NCI-H82 (cell line): ENCODE data around the gene PRKCA.
A peak's percentile ranks its signal among the peaks of the same experiment; 100 is the strongest.

Source experiments
- DNase-seq: peaks from one replicate; lab custom pipeline; 2025; lab: John Stamatoyannopoulos, UW

The PRKCA gene

GRCh38 chr17:66776999-66777688 lies 474.7 kb downstream of the PRKCA start:
- no peak for DNase-seq

DNA sequence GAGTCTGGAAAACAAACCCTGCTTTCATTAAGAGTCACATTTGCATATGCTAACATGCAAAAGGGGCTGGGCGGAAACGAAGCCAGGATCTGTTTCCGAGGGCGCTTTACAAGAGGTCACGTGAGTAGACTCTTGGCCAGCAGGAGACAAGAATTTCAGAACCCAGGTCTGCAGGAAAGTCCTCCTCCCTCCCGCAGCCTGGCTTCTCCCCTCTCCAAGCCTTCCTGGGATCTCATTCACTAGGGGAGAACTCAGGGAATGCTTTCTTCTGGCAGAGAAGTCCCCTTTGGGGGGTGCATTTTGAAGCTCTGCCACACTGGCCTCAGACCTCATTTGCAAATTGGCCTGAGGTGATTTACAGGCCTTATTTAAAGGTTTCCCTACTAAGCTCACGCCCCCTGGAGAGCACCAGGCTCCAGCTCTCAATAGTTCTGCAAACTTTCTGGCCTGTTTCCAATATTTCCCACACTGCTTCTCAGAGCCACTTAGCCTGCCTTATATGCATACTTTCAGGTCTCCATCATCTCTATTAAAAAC lies 475.3 kb downstream of the PRKCA start:
- no peak for DNase-seq

- DNase-seq: no peak
Observed at GRCh38 chr17:66778531-66779236, 476.3 kb downstream of the PRKCA start.

- no peak for DNase-seq
Observed at GRCh38 chr17:66779237-66779606, 476.8 kb downstream of the PRKCA start.

- no peak for DNase-seq
Observed at GRCh38 chr17:66781135-66781534, 478.7 kb downstream of the PRKCA start.

DNA sequence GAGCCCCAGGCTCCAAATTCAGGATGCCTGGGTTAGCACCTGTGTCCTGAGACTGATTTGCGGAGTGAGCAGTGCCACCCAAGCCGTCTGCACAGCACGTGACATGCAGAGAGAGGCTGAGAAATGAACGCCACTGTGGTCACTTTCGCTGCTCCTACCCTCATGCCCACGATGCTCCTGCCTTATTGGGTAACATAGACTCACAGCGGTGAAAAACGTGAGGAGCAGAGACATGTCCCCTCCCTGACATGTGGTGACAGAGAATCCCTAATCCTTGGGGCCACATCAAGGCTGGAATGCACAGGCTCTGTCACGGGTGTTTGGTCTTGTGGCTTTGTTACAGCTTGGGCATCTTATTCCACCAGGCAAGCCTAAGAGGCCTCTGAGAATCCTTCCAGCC lies 480.4 kb downstream of the PRKCA start:
- peak; percentile 30 for DNase-seq

DNA sequence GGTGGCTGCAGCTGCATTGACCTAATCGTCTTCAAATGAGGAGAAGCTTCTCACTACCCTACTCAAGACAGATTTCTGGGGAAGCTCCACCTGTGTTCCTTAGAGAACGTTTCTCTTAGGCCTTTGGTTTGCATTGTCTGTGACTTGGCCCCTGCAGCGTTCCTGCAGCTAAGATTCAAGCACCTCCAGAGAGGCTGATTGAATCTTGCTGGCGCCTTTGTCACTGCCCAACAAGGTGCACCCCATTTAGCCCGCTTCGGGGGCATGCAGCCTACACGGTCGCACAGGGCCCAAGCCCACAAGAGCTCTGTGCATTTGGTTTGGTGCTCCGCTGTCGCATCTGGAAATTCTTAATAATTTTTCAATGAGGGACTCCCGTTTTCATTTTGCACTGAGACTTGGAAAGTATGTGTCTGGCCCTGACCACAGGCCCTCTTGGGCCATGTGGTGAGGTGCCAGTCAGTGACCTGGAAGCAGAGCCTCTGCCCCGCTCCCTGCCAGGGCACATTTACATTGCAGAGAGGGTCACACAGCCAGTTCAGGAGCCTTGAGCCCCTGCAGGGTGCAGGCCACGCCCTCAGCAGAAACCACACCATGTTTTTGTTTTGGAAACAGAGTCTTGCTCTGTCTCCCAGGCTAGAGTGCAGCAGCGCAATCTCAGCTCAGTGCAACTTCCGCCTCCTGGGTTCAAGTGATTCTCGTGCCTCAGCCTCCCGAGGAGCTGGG lies 481.4 kb downstream of the PRKCA start:
- no peak for DNase-seq

DNA sequence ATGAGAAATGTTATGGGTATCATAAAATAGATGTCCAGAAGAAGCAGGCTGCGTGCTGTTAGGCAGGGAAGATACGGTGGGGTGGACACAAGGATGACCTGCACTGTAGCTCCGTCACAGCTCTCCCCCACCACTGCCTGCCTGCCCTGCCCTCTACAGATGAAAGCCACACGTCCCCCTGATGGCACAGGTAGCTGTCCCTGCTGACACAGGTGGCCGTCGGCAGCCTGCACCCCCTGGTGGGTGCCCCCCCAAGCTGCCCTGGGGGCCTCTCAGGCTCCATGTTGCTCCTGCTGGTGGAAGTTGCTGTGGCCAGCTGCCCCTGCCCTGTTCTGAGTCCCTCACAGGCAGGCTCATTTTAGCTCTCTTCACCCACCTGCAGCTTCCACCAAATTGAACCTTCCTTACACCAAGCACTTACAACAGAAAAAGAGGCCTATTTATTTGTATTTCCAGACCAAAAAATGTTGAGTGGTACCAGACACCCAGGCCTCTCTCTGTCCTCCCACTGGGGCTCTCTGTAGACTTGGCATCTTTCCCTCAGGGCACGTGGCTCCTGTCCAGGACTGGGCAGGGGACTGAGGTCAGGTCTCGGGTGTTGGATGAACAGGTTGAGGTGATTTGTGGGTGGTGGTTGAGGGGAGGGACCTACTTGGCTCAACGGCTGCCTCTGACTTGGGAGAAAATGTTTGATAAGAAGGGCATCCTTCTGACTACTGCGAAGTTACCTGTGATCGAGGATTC lies 482.4 kb downstream of the PRKCA start:
- no peak for DNase-seq

DNA sequence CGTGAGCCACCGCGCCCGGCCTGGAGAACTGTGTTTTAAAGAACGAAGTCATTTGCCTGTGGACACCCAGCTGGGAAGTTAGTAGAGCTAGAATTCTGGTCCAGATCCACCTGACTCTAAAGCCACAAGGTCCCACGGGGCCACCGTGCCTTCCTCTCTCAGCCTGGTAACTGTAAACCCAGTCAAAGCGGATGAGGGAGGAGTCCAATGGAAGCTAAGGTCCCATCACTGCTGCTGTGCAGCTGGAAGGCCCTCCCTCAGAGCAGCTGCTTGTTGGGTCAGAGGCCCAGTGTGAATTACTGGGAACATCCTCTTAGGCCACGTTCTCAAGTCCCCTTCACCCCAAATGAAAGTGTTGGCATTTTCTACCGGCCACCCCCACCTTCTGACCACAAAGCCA lies 483.7 kb downstream of the PRKCA start:
- peak; percentile 75 for DNase-seq

DNA sequence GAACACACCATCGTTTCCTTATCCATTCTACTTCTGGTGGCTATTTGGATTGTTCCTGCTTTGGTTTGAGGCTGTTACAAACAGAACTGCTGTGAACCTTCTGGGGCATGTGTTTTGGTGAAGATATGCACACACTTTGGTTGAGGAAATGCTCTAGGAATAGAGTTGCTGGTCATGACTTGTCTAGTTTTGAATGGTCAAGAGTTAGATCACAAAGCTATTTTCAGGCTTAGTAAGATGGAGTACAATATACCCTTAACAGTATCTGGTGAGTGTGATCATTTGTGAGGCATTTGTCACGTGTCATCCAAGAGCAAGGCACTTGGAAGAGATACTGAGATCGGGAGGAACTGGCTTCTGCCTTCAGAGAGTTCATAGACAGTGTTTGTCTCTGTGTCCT lies 485.5 kb downstream of the PRKCA start:
- DNase-seq: no peak

GRCh38 chr17:66789093-66789492 lies 486.7 kb downstream of the PRKCA start:
- no peak for DNase-seq

GRCh38 chr17:66789961-66790437 lies 487.6 kb downstream of the PRKCA start:
- no peak for DNase-seq

- no peak for DNase-seq
Observed at GRCh38 chr17:66790501-66791061, 488.2 kb downstream of the PRKCA start.

DNA sequence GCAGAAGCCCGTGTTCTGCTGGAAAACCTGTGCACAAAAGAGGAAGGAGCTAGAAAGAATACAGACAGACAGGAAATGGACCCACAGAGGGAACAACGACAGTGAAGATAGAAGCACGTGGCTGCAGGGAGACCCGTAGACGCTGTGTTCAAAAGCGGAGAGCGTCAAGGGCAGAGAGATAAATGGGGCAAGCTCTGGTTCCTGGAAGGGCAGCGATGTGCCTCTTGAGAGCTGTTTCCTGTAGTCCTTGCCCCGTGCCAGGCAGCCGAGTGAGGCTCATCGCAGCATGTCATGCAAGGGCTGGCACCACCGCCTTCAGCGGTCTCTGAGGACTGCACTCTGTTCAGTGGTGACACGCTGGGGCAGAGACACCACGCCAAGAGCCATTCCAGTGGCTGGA lies 488.9 kb downstream of the PRKCA start:
- DNase-seq: no peak

GRCh38 chr17:66793814-66794213 lies 491.4 kb downstream of the PRKCA start:
- no peak for DNase-seq

- no peak for DNase-seq
Observed at GRCh38 chr17:66795486-66795885, 493.1 kb downstream of the PRKCA start.

GRCh38 chr17:66799849-66800537 lies 497.6 kb downstream of the PRKCA start:
- DNase-seq: no peak

- no peak for DNase-seq
Observed at GRCh38 chr17:66803474-66803951, 501.1 kb downstream of the PRKCA start.

- DNase-seq: peak; percentile 48
Observed at GRCh38 chr17:66805567-66805966, 503.2 kb downstream of the PRKCA start.

- DNase-seq: no peak
Observed at GRCh38 chr17:66807182-66807581, 504.8 kb downstream of the PRKCA start.

DNA sequence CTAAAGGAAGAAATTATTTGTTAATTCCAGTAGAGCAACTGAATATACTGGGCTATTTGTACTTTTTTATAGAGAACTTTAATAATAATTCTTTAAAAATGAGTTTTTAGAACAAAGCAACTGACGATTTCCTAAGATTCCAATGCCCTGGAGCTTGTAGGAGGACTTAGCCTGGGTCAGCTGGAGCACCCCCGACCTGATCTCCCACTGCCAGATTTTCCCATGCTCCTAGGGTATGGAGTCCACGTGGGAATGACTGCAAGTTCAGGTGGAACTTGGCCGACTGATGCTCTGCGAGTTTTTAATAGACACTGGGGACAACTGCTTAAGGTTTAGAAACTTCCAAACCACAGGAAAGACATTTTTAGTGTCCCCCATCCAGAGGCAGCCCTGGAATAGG lies 507.0 kb downstream of the PRKCA start:
- DNase-seq: no peak
